K562 (cell line): ENCODE measurements around the gene ZNF346. TPM values are rescaled to one million over a fixed set of nuclear protein-coding genes. Genes with fewer than 3 reads are reported as not detected.

Experiments used
- ATAC-seq: fragments of 200-7000 bp; cut with Tn5 transposase; 3 replicates; pipeline ENCODE4 v1.9.1; 2020; ENCODE audit warnings: moderate library complexity
- BruUV-seq: library from RNA; stranded (reverse); fragments of 400-500 nt; replicated peaks from 2 replicates; lab custom pipeline; 2021; lab: Mats Ljungman, UMichigan
- CTCF ChIA-PET: fragments of 300-600 bp; formaldehyde crosslinking; extraction: SDS; loops from one replicate; lab custom pipeline; 2021; ENCODE audit warnings: low intra/inter-chr PET ratio; lab: Yijun Ruan, JAX
- POLR2A ChIA-PET: fragments of 300-600, 350-650 bp; sonication (Branson Sonifier 250); formaldehyde crosslinking; extraction: SDS; loops from one replicate; lab custom pipeline; 2021; ENCODE audit warnings: antibody characterized with exemption, inconsistent platforms; lab: Yijun Ruan, JAX
- DNase-seq, 4 experiments: peaks; one replicate each; pipeline versions ENCODE4 v3.0.0 to v3.0.0-alpha.2; 2011 to 2018; ENCODE audit warnings: low spot score in 3 of 4, mixed read lengths in 3 of 4; ENCODE audit errors: extremely low read depth in 1 of 4
- FAIRE-seq: peaks from 2 replicates; lab custom pipeline; 2011; peaks lifted over from hg19 to GRCh38; lab: Jason Lieb, UNC
- H2AFZ ChIP-seq: 2 replicates; pipeline ENCODE4 v1.6.0; 2011; ENCODE audit warnings: low read depth, low read length, control low read depth, inconsistent platforms
- H3K27ac ChIP-seq: fragments of 200-600 bp; 3 replicates; pipeline ENCODE4 v1.8.0; 2011; ENCODE audit warnings: low read depth, mild to moderate bottlenecking, control low read depth, inconsistent platforms, low read length, moderate library complexity, mixed read lengths; ENCODE audit errors: extremely low read depth
- H3K27me3 ChIP-seq, 2 experiments: fragments of 300-600 bp in 1 of 2; 2 replicates in 1 of 2; 3 replicates in 1 of 2; pipeline versions ENCODE4 v1.6.0 to v1.8.0; 2011; ENCODE audit warnings: inconsistent platforms in 2 of 2, low read length in 2 of 2, mild to moderate bottlenecking in 1 of 2, mixed read lengths in 1 of 2, moderate library complexity in 1 of 2; ENCODE audit not compliant: control insufficient read depth in 2 of 2, insufficient read depth in 2 of 2
- H3K36me3 ChIP-seq: fragments of 300-600 bp; 3 replicates; pipeline ENCODE4 v1.8.0; 2011; ENCODE audit warnings: mild to moderate bottlenecking, low read length, inconsistent platforms; ENCODE audit not compliant: control insufficient read depth, insufficient read depth
- H3K4me1 ChIP-seq, 2 experiments: fragments of 200-600 bp in 1 of 2; replicated peaks in 1 of 2; 2 replicates in 1 of 2; 3 replicates in 1 of 2; pipeline versions ENCODE4 v1.5.1 to v1.8.0; 2011; ENCODE audit warnings: inconsistent platforms in 2 of 2, low read length in 2 of 2, mild to moderate bottlenecking in 1 of 2, mixed read lengths in 1 of 2, moderate library complexity in 1 of 2; ENCODE audit not compliant: control insufficient read depth in 2 of 2, insufficient read depth in 2 of 2
- H3K4me2 ChIP-seq: 2 replicates; pipeline ENCODE4 v1.6.1; 2011; ENCODE audit warnings: low read length, control low read depth, inconsistent platforms, mixed read lengths; ENCODE audit not compliant: insufficient read depth
- H3K4me3 ChIP-seq: fragments of 200-600 bp; sonication (generic), shearing (Covaris generic); 2 replicates; pipeline ENCODE4 v1.5.1; 2016; ENCODE audit warnings: control low read depth, inconsistent platforms
- H3K79me2 ChIP-seq: fragments of 200-600 bp; 3 replicates; pipeline ENCODE4 v1.8.0; 2011; ENCODE audit warnings: low read length, inconsistent platforms; ENCODE audit not compliant: control insufficient read depth, insufficient read depth
- H3K9ac ChIP-seq, 2 experiments: 2 replicates each; pipeline versions ENCODE4 v1.6.0 to v1.6.1; 2011; ENCODE audit warnings: low read depth in 2 of 2, low read length in 2 of 2, control low read depth in 1 of 2, inconsistent platforms in 1 of 2, mild to moderate bottlenecking in 1 of 2, mixed read lengths in 1 of 2; ENCODE audit not compliant: insufficient read depth in 1 of 2
- H3K9me1 ChIP-seq: one replicate; pipeline ENCODE4 v1.6.0; 2011; ENCODE audit warnings: inconsistent platforms, mild to moderate bottlenecking, low read length, moderate library complexity; ENCODE audit not compliant: control insufficient read depth, insufficient read depth
- H3K9me3 ChIP-seq: replicated peaks from 2 replicates; pipeline ENCODE4 v1.5.1; 2011; ENCODE audit warnings: low read depth, low read length, inconsistent platforms; ENCODE audit not compliant: control insufficient read depth, insufficient read depth
- H4K20me1 ChIP-seq: replicated peaks from 2 replicates; pipeline ENCODE4 v1.6.1; 2011; ENCODE audit warnings: low read length, inconsistent platforms, mixed read lengths; ENCODE audit not compliant: control insufficient read depth, insufficient read depth
- KDM1A ChIP-seq, 2 experiments: fragments of 450-650 bp; IDR thresholded peaks; 2 replicates each; pipeline ENCODE4 v1.6.1; 2016; ENCODE audit warnings: mild to moderate bottlenecking in 2 of 2
- MBD2 ChIP-seq: sonication (generic); IDR thresholded peaks from 2 replicates; pipeline ENCODE4 v1.6.1; 2016; ENCODE audit warnings: low read depth, borderline replicate concordance
- RCOR1 ChIP-seq, 2 experiments: IDR thresholded peaks; 2 replicates each; pipeline ENCODE4 v1.6.1; 2012; ENCODE audit warnings: low read depth in 2 of 2, low read length in 2 of 2, borderline replicate concordance in 1 of 2, improper control_type of control experiment in 1 of 2
- ZNF232 ChIP-seq: sonication (generic); formaldehyde crosslinking; IDR thresholded peaks from 2 replicates; pipeline ENCODE4 v1.8.0; 2022; ENCODE audit warnings: mild to moderate bottlenecking, missing genetic modification reagents
- ZNF239 ChIP-seq: fragments of 250-450 bp; sonication (Bioruptor Pico); IDR thresholded peaks from 2 replicates; pipeline ENCODE4 v1.4.0; 2020; ENCODE audit warnings: mild to moderate bottlenecking
- ZNF24 ChIP-seq: fragments of 450-650 bp; IDR thresholded peaks from 2 replicates; pipeline ENCODE4 v1.6.1; 2016
- WGBS: fragments of 100-300 bp; shearing (Covaris generic); methylation state at CpG from one replicate; pipeline ENCODE4 v1.1.6; 2016; ENCODE audit warnings: low coverage, mixed read lengths; ENCODE audit not compliant: insufficient coverage; ENCODE audit errors: missing lambda C conversion rate; 5-methylcytosine and 5-hydroxymethylcytosine counted together
- in situ Hi-C: fragments of 300-500 bp; cut with MboI; formaldehyde crosslinking; loops from 4 replicates; pipeline ENCODE4 v1.15.0; 2018; ENCODE audit warnings: inconsistent platforms, mixed read lengths
- intact Hi-C: fragments of 100-400 bp; cut with micrococcal nuclease; formaldehyde crosslinking; loops from 2 replicates; pipeline ENCODE4 v1.14.2; 2022
- polyA plus RNA-seq, 8 experiments: library from polyadenylated mRNA; depleted of rRNA in 4 of 8; stranded (reverse) in 5 of 8; unstranded in 3 of 8; fragments of >200 nt; fragmentation: Nextera tagmentation in 2 of 8; fragmentation: Illumina TruSeq in 1 of 8; extraction: Ambion mirVana in 2 of 8; extraction: Trizol in 1 of 8; gene quantifications; 2 replicates each; pipeline versions ENCODE4 v1.2.1 to v1.2.3, GENCODE V29; 2011 to 2014; ENCODE audit warnings: inconsistent platforms in 1 of 8, missing spikeins in 1 of 8
- total RNA-seq, 7 experiments: library from RNA; depleted of rRNA in 6 of 7; stranded (reverse); fragments of >200 nt in 6 of 7; fragmentation: Illumina TruSeq in 2 of 7; extraction: Trizol in 2 of 7; gene quantifications; 2 replicates each; pipeline versions ENCODE4 v1.2.1 to v1.2.3, GENCODE V29; 2011 to 2021; ENCODE audit warnings: low replicate concordance in 1 of 7
- TF ChIP-seq, protein P1 (sequence below): fragments of 250-450 bp; sonication (Bioruptor Pico); IDR thresholded peaks from 2 replicates; pipeline ENCODE4 v1.8.0; 2022; ENCODE audit warnings: inconsistent platforms
- TF ChIP-seq, protein P2 (sequence below): fragments of 450-650 bp; formaldehyde crosslinking; IDR thresholded peaks from 2 replicates; pipeline ENCODE4 v1.4.0; 2022; ENCODE audit warnings: missing genetic modification characterization
- TF ChIP-seq, protein P3 (sequence below): fragments of 450-650 bp; IDR thresholded peaks from 2 replicates; pipeline ENCODE4 v1.6.1; 2016
- TF ChIP-seq, protein P4 (sequence below), 2 experiments: IDR thresholded peaks in 1 of 2; conservative IDR thresholded peaks in 1 of 2; 2 replicates each; pipeline ENCODE4 v1.6.1; 2016; ENCODE audit warnings: low read depth in 2 of 2, mild to moderate bottlenecking in 1 of 2, missing compliant biosample characterization in 1 of 2, missing genetic modification characterization in 1 of 2, moderate library complexity in 1 of 2

ZNF346 gene
- total and polyA plus RNA-seq, 9 of the 15 experiments (the other 6 are each of a cell fraction or from before 2014, with no cell fraction given): 5.0 to 25.1 (median 20.1) TPM

DNA sequence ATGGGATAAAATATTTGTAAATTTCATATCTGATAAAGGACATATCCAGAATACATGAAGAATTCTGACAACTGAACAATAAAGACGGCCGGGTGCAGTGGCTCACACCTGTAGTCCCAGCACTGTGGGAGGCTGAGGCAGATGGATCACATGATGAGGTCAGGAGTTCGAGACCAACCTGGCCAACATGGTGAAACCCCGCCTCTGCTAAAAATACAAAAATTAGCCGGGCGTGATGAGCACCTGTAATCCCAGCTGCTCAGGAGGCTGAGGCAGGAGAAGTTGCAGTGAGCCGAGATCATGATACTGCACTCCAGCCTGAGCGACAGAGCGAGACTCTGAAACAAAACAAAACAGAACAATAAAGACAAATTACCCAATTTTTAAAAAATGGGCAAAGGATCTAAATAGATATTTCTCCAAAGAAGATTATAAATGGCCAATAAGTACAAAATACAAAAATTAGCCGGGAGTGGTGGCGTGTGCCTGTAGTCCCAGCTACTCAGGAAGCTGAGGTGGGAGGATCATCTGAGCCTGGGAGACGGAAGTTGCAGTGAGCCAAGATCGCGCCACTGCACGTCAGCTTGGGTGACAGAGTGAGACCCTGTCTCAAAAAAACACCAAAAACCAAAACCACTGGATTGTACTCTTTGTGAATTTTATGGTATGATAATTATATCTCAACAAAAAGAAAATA lies 101.4 kb downstream of the ZNF346 start (continued):
- TF ChIP-seq ZNF232 (no peak), ZNF239 (CRISPR knock-in tag) (no peak)
- TF ChIP-seq, protein P1, sequence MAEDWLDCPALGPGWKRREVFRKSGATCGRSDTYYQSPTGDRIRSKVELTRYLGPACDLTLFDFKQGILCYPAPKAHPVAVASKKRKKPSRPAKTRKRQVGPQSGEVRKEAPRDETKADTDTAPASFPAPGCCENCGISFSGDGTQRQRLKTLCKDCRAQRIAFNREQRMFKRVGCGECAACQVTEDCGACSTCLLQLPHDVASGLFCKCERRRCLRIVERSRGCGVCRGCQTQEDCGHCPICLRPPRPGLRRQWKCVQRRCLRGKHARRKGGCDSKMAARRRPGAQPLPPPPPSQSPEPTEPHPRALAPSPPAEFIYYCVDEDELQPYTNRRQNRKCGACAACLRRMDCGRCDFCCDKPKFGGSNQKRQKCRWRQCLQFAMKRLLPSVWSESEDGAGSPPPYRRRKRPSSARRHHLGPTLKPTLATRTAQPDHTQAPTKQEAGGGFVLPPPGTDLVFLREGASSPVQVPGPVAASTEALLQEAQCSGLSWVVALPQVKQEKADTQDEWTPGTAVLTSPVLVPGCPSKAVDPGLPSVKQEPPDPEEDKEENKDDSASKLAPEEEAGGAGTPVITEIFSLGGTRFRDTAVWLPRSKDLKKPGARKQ (CRISPR knock-in tag): no peak
- TF ChIP-seq, protein P2, sequence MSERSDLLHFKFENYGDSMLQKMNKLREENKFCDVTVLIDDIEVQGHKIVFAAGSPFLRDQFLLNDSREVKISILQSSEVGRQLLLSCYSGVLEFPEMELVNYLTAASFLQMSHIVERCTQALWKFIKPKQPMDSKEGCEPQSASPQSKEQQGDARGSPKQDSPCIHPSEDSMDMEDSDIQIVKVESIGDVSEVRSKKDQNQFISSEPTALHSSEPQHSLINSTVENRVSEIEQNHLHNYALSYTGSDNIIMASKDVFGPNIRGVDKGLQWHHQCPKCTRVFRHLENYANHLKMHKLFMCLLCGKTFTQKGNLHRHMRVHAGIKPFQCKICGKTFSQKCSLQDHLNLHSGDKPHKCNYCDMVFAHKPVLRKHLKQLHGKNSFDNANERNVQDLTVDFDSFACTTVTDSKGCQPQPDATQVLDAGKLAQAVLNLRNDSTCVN (CRISPR knock-in tag): no peak
- TF ChIP-seq, all 486 proteins: peak for 0

DNA sequence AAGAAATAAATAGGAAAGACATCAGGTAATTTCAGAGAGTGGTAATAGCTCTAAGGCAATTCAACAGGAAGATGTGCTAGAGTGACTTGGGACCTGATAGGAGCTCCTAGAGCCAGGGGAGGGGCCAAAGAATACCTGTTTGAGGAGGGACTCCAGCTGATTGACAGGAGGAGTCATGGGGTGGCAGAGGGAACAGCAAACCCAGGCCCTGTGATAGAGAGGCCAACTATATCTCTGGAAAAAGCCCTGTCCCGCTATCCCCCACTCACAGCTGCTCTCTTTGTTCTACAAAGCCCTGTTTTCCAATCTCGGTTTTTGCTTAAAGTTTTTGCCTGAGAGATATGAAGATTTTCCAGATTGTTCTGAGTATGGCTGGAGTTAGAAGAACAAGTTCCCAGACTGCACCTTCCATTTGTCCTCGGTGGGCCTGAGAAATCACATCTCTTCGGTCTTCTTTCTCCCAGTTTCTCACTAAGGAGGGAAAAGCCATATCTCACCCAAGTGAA lies 102.0 kb downstream of the ZNF346 start:
- intact Hi-C loops (no loop called here), in situ Hi-C loops (loop anchor here (25.0 kb wide), 1 partner anchor 1387 kb away; no protein-coding TSS in a partner anchor)
- Histone ChIP-seq H3K4me3 (no peak overlapping the region), H2AFZ (peak overlapping the region; percentile 25; the same call in 1 of the 2 replicates), H3K27ac (no peak overlapping the region), H4K20me1 (no peaks in the 10 kb centered on the region), H3K9ac (no peak overlapping the region; a peak in 1 of 4 replicates), H3K79me2 (no peaks in the 10 kb centered on the region), H3K9me3 (no peaks in the 10 kb centered on the region), H3K9me1 (no peaks in the 10 kb centered on the region), H3K36me3 (no peaks in the 10 kb centered on the region), H3K4me2 (no peak overlapping the region), H3K27me3 (no peaks in the 10 kb centered on the region), H3K4me1 (peaks cover 0 to 8% of the 10 kb centered on the region in 2 experiments; a peak in 1 of 5 replicates)
- 32% methylated on average over 4 of the region's 4 CpGs for WGBS
- ChIA-PET CTCF (no interaction called here), POLR2A (interaction anchor here (0.6 to 0.8 kb wide), 3 partner anchors 10 to 317 kb away, joined by 3 to 5 read pairs (median 4); no protein-coding TSS in a partner anchor)
- ATAC-seq: peak; percentile 80
- DNase-seq: peak in 2 of 4 experiments; percentile 26 to 34
- BruUV-seq: no TSS peak
- FAIRE-seq: no peak
- TF ChIP-seq, protein P3, sequence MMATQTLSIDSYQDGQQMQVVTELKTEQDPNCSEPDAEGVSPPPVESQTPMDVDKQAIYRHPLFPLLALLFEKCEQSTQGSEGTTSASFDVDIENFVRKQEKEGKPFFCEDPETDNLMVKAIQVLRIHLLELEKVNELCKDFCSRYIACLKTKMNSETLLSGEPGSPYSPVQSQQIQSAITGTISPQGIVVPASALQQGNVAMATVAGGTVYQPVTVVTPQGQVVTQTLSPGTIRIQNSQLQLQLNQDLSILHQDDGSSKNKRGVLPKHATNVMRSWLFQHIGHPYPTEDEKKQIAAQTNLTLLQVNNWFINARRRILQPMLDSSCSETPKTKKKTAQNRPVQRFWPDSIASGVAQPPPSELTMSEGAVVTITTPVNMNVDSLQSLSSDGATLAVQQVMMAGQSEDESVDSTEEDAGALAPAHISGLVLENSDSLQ: peak; percentile 95
- TF ChIP-seq KDM1A (IDR thresholded peaks at IDR 0.05): peak; percentile 59 to 66; a peak in 3 of 4 replicates
- peak in 1 of 2 experiments; percentile 25; a peak in 2 of 4 replicates for TF ChIP-seq RCOR1 (IDR thresholded peaks at IDR 0.05; ENCODE audit: borderline replicate concordance in 1 of 2, low read depth in 2 of 2, low read length in 2 of 2)
- no peak for TF ChIP-seq MBD2
- TF ChIP-seq ZNF24: no peak
- TF ChIP-seq, protein P4, sequence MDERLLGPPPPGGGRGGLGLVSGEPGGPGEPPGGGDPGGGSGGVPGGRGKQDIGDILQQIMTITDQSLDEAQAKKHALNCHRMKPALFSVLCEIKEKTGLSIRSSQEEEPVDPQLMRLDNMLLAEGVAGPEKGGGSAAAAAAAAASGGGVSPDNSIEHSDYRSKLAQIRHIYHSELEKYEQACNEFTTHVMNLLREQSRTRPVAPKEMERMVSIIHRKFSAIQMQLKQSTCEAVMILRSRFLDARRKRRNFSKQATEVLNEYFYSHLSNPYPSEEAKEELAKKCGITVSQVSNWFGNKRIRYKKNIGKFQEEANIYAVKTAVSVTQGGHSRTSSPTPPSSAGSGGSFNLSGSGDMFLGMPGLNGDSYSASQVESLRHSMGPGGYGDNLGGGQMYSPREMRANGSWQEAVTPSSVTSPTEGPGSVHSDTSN (CRISPR knock-in tag; IDR thresholded peaks at IDR 0.05; ENCODE audit: low read depth): peak; percentile 32; the same call in 1 of the 2 replicates
- TF ChIP-seq, protein P4 (tag; conservative IDR thresholded peaks at IDR 0.05; ENCODE audit: low read depth): no peak
